Activated CD4-positive, alpha-beta T cell treated with anti-CD3 and anti-CD28 coated beads, Interleukin-2, amount 50 U/mL, for 16 hours (primary cell): ENCODE measurements around the gene ALG9.

ENCODE experiments used
- DNase-seq: peaks from one replicate; pipeline ENCODE4 v3.0.0-alpha.2; 2020

Gene ALG9

DNA sequence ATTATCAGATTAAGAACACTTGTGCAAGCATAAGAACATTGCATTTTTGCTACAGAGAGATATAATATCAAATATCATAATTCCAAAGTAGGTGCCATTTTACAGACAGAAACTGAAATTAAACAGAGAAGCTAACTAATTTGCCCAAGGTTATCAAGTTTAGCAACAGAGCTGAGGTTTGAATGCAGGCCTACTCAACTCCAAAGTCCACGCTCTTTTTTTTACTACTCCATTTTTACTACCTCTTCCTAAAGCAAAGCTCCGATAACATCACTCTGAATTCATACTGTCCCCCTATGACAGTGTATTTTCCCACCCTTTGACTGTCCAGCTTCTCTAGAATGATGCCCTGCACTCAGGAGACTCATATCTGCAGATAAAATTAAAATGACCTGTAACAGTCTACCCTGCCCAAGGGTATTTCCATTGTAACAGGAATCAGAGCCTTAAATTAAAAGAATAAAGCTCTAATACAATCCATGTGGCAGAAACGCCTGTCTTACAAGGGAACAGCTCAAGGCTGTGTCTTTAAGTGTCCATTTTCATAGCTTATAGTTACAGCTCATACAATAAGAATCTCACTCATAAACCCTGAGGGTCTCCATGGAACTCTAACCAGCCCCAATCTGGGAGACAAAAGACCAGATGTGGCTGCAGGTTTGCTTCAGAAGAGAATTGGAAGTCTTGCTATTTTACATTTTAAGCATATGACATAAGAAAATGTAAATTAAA lies 36.8 kb downstream of the ALG9 start:
- DNase-seq, result no peak

DNA sequence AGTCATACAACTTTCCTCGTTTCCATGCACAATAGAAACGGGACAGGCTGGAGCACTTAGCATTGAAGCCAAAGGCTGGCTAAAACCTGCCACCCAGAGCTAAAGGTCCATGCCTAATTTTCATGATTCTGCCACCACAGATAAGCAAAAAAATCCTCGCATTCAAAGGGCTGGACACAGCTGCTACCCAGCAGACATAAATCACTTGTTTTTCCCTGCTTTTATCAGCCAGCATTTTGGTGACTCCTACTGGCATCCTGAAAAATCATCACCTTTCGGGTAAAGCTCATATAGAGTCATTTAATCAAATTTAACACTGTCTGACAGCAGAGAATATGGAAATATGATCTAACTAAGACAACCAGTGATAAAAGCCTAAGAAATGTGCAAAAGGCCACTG lies 37.9 kb downstream of the ALG9 start:
- no peak for DNase-seq

DNA sequence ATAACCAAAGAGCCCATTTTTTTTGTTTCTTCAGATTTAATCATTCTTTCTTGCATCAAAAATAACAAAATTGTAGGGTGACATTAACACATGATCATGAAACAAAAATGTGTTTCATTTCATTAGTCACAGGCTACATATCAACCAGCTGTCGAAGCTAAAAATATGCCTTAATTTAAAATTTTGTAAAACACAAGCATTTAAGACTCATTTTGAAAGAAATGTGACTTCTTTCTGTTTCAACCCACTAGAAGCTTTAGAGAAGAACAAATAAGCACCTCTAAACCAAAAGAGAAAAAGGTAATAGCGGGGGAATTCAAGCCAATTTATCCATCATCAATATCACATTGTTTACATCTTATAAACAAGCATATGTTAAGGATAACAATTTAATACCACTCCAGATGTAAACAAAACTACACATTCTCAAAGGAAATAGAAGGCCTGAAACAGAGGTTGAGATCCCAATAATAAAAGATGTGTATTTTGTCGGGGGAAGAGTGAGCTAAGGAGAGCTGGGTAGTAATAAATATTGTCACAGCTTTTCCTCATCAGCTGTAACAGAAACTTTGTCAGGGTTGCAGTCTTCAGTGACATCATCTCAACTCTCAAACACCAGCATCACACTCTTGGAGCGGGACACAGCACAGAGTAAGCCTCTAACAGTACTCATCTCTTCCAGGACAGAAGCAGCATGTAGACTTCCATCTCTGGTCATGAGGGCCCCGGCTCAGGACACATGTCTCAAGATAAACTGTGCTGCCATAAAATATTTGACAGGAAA lies 42.0 kb downstream of the ALG9 start:
- DNase-seq, result peak; percentile 27

DNA sequence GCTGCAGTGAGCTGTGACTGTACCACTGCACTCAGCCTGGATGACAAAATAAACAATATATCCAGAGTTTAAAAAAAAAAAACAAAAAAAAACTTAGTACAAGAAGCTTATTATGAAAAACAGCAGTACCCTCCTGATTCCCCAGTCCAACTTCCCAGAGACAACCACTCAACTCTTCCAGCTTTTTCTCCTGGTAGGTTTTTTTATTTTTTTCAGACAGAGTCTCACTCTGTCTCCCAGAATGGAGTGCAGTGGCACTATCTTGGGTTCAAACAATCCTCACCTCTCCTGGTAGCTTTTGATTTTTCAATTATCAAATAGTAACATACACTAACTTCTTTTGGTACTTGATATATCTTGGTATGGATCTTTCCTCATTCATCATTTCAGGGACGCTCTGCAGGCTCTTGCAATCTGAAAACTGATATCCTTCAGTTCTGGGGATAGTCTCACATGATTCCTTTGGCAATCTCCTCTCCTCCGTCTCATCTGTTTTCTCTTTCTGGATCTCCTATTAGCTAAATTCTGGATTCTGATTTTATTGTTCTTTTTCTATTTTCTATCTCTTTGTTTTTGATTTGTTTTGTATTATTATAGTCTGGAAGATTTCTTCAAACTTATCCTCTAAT lies 44.9 kb downstream of the ALG9 start:
- DNase-seq, result no peak

DNA sequence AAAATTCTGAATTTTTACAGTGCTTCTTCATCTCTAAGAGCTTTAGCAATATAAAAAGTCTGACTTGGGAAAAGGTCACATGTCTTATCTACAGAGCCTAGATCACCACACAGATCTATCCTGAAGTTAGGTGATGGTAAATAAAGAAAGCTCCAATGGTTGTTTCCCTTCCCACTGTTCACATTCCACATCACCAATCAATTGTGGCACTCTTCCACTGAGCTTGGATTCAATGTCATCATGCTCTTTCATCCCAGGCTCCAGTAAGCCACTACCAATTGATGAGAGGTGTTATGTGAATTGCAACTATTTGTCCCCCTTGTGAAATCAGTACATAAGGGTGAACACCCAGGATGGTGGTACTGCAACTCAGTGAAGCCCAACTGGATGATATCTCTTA lies 47.8 kb downstream of the ALG9 start:
- DNase-seq, result no peak

DNA sequence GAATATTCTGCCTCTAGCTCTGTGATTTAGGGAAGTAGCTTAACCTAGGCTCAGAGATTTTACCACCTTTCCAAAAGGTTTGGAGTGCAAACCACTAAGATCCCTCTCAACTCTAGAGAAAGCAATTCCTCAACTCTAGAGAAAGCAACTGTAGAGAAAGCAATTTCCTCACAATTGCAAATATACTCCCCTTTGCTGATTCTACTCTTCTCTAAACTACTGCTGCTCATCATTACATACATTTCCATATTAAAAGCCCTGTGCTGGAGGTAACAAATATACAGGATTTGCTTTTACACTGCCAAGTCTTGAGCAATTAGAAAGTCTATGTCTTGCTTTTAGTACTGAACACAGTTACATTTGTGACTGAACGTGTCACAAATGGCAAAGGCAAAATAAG lies 48.2 kb downstream of the ALG9 start:
- DNase-seq, result no peak

DNA sequence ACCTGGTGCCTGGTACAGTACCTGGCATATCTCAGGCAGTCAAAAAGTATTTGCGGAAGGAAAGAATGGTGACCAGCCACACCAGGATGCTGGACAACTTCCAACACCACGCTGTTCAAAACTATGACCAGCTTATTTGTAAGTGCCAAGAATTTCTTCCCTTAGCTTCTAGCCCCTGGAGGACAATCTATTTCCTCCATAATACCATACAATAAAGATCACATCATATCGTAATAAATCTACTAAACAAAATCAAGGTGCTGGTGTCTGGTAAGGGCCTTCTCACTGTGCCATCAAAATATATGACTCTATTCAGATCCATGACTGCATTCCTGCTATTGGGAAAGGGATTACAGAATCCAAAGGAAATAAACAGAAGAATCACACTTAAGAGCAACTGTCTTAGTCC lies 51.5 kb downstream of the ALG9 start:
- DNase-seq, result no peak

DNA sequence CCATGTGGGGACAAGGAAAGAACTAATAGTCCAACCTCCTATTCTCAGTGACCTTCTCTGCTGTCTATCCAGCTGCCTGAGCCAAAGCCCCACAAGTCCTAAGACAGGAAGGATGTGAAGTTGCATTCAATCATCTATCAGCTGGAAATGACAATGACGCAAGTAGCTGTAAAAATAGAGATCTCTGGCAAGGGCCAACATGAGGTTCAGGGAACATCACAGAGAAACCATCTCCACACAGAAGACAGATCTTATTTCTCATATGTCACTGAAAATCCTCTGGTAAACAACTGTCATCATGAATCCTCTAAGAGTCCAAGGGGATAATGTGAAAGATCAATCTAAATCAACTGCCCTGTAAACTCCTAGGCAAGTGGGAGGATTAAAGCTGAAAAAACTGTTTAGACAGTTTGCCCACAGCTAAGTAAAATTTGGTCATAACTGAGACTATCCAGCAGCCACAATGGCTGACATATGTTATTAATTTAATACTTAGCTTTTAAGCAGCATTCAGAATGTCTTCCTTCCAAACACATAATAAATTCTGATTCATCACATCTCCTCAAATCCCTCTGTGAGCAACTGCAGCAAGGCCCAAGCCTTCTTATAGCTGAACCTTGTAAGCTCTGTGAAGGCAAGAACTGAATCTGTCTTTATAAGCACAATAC lies 52.1 kb downstream of the ALG9 start:
- no peak for DNase-seq

DNA sequence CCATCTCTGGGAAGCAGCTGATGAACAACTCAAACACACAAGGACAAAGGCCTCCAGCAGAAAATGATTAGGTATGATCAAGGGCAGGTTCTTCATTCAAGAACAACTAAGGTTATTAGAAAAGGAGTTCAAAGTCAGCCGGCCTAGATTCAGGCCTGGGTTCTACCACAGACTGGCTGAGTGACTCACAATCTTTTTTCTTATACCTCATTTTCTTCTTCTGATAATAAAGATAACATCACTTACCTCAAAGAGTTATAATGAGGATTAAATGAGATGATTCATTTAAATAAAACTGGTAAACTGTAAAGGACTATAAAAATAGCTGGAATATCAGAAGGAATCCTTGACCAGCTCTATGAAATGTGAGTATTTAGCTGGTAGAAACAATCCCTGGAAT lies 55.9 kb downstream of the ALG9 start:
- no peak for DNase-seq

DNA sequence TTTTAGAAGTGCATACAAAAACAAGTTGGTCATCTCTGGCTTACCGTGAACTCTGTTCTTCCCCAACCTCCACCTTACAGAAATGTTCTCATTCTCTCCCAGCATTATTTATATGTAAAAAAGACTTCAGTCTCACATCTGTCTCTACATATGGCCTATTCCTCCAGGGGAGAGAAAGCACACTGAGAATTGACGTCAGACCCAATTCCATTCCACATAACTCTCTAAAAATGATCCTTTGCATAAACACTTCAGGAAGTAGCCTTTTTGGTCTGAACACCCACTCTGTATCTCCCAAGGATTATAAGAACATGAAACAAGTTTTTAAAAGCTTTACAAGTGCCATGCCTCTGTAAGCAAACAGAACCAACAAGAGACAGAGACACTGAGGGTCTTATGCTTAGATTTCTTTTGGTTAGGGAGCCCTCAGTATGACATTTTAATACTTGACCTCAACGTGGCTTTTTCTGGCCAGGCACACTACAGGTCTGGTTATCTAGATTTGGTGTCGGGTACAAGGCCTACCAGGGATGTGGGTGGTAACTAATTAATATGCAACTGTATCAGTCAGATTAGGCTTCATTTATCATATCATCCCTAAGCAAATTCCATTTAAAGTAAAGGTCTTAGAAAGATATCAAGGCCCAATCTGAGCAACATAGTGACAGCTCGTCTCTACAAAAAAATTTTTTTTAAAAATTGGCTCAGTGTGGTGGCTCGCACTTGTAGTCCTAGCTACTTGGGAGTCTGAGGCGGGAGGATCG lies 56.6 kb downstream of the ALG9 start:
- DNase-seq, result no peak

DNA sequence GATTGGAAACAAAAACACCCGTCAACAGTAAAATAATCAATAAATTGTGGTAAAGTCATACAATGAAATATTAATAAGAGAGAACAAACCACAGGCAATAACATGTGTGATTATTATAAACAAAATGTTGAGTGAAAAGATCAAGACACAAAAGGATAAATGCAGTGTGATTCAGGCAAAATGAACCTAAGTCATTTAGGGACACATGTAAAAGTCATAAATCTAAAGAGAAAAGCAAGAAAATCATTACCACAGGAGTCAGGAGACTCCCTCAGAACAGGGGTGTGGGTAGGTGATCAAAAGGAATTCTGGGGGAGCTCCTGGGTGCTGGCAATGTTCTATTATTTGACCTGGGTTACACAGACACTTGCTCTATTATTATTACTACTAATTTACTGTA lies 57.3 kb downstream of the ALG9 start:
- DNase-seq, result no peak

DNA sequence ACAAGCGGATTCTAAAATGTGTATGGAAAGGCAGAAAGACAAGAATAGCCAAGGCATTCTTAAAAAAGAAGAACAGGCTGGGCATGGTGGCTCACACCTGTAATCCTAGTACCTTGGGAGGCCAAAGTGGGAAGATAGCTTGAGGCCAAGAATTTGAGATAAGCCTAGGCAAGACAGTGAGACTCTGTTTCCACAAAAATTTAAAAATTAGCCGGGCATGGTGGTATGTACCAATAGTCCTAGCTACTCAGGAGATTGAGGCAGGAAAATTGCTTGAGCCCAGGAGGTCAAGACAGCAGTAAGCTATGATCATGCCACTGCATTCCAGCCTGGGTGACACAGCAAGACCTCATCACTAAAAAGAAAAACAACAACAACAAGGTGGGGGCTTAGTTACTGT lies 59.2 kb downstream of the ALG9 start:
- no peak for DNase-seq

DNA sequence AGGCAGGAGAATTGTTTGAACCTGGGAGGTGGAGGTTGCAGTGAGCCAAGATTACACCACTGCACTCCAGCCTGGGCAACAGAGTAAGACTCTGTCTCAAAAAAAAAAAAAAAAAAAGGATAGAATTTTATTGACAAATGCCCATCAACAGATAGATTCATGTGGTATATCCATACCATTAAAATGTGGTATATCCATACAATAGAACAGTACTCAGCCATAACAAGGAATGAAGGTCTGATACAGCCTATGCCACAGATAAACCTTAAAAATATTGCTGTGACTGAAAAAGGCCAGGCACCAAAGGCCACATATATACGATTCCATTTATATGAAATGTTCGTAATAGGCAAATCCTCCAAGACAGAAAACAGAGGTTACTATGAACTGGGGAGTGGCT lies 59.9 kb downstream of the ALG9 start:
- no peak for DNase-seq

DNA sequence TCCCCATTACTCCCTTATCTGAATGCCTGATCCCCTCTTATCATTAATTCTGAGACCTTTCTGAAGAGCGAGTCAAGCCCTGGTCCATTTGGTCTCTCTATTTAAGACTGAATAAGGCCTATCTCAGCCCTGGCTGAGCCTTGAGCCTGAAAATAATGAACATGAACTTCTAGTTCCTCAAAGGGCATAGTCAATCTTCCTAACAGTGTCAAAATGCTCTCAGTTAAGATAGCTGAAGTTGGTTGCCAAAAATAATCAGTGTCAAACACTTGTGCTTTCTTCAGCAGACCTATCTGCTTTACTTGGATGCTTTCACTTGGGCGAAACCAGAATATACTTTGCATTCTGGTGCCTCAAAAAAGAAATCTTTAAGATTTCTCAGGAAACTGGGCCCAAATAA lies 62.5 kb downstream of the ALG9 start:
- no peak for DNase-seq

DNA sequence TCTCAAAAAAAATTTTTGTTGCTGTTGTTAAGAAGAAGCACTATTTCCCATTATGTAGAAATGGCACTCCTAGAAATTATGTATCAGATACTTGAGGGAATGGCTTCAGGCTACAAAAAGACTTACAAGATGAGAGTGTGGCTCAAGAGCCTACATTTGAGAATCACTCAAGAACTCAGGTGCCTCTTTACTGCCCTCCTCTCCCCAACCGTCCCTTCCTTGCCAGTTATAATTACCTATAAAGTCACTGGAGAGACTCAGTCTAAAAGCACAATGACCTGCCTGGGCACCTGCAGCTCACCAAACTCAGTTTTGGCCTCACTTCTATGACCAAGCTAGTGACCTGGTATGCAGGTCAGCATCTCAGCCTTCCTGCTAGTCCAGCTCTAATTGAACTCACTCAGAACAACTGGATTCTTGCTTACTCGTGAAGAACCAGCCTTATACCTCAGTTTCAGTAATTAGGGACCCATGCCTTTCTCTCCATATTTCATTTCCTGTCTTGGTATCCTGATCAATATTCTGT lies 63.3 kb downstream of the ALG9 start:
- DNase-seq, result no peak

DNA sequence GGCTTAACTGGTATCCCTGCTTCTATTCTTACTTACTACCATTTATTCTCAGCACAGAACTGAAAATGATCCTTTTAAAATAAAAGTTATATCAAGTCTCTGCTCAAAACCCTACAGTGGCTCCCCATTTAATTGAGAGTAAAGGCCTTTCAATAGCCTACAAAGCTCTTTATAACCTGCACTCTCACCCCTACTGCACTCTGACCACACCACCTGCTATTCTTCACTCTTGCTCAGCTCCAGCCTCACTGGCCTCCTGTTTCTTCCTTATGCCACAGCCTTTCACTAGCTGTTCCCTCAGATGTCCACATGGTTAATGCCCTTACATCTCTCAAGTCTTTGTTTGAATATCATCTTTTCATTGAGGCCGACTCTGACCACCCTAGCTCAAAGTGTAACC lies 64.3 kb downstream of the ALG9 start:
- DNase-seq, result no peak

DNA sequence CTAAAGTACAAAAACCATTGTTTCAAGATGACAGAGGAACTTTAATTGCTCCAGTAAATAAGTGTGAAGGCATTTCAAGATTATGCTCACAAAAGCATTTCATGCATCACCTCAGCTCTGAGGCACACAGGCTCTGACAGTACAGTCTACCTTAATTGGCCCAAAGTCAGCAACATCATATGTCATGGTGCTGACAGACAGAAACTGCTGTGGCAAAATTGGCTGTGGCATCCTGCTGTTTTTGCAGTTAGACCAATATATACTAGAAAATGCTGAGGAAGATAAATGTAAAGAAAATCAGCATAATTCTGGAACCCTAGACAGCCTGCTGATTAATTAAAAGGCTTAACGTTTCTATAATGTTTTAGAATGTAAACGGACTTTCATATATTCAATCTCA lies 70.2 kb downstream of the ALG9 start:
- DNase-seq, result no peak

DNA sequence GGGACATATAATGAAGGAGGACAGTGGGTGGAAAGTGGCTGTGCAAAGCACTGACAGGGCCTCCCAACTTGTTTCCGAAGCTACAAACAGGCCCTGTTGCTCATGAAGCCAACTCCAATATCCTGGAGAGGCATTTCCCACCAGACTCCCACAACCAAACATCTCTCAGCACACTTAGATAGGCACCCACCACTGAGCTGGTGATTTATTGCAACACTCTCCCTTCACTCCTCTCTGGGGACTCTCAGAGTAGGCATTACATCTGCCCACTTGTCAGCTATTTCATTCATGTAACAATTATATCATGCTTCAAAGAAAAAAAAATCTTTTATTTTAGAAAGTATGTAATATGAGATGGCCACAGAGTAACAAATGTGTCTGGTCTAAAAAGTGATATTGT lies 73.1 kb downstream of the ALG9 start:
- no peak for DNase-seq

DNA sequence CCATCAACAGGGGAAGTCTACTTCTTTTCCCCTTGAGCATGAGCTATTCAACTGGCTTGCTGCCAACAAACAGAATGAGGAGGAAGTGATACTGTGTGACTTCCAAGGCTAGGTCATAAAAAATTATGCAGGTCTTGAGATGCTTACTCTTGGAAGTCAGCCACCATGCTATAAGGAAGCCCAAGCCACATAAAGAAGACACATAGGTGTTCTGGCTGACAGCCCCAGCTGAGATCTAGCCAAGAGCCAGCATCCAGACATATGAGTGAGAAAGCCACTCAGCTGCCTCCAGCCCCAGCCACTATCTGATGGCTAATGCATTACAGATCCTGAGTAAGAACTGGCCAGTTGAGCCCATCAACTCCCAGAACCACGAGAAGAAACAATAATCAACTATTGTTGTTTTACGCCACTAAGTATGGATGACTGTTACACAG lies 74.2 kb downstream of the ALG9 start:
- DNase-seq, result no peak

DNA sequence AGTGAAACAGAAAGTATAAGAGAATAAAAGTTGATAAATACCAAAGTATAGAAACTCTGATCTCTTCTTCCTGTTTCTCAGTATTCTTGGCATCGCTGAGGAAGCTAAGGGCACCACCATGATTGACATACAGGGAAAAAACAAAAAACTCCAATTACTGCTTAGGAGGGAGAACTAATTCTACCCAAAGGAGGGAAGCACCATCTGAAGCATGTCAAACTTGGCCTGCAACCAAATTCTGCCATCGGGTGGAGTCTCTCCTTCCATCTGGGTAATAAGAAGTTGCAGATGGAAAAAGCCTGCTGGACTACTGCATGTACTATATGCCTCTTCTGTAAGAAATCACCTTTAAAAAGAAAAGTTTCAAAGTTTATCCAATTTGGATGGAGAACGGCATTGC lies 74.7 kb downstream of the ALG9 start:
- DNase-seq, result no peak

DNA sequence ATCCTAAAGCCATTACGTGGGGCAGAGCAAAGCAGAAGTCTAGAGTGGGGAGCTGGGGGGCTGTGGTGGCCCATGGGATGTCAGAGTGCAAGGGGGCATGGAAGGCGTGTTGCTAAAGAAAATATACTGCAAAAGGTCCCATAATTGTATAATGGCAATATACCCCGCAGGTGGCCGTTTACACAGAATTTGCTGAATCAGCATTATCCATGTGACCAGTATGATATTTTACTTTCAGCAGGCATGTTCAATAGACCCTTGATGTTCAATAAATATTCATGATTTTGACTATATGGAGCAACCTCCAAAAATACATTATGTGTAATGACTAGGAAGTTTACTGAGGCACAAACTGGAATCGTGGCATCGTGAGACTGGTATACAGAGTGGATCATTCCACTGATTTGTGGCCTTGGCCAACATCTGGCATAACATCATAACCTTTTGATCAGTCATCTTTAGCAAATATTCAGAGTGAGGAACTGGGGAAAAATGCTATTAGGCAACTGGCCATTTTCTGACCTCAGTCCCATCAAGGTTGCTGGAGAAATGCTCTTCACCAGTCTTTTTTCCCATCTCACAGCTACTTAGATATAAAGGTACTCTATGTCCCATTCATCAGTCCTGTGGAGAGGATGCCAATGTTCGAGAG lies 75.9 kb downstream of the ALG9 start:
- no peak for DNase-seq

DNA sequence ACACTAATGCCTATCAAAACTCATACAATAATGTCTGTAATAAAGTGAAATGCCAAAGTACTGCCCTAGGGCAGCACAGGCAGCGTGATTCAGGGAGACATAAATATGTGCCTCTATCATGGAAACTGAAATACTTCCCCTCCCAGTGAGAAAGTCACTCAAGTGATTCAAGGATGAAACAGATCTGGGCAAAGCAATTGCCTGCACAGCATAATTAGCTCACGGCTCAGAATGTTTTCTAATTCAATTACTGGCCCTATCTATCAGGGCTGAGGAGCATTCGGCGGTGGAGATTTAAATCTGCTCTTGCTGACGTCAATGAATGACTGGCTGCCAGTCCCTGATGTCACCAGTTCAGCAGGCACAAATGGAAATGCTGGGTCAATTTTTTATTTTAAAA lies 77.5 kb downstream of the ALG9 start:
- no peak for DNase-seq
